H9 (cell line): Measurements from ENCODE around the gene APOL6. TPM values are rescaled to one million over a fixed set of nuclear protein-coding genes. Genes with fewer than 3 reads are reported as not detected.

Experiments
- DNase-seq: peaks from one replicate; pipeline ENCODE4 v3.0.0-alpha.2; 2017
- H2AFZ ChIP-seq: one replicate; pipeline ENCODE4 v1.6.1; 2013; ENCODE audit warnings: mild to moderate bottlenecking, low read length, control low read depth, moderate library complexity
- H2AK5ac ChIP-seq: 2 replicates; pipeline ENCODE4 v1.6.1; 2013; ENCODE audit warnings: low read length, control low read depth, mixed read lengths; ENCODE audit not compliant: insufficient read length
- H2BK120ac ChIP-seq: one replicate; pipeline ENCODE4 v1.6.1; 2013; ENCODE audit warnings: low read depth, mild to moderate bottlenecking, low read length, control low read depth, inconsistent platforms; ENCODE audit not compliant: poor library complexity, severe bottlenecking
- H2BK12ac ChIP-seq: 2 replicates; pipeline ENCODE4 v1.6.1; 2013; ENCODE audit warnings: low read length, control low read depth, mixed read lengths, low read depth; ENCODE audit not compliant: insufficient read length
- H2BK15ac ChIP-seq: 2 replicates; pipeline ENCODE4 v1.6.1; 2013; ENCODE audit warnings: low read depth, low read length, control low read depth
- H2BK20ac ChIP-seq: one replicate; pipeline ENCODE4 v1.6.1; 2013; ENCODE audit warnings: low read depth, mild to moderate bottlenecking, low read length, control low read depth, inconsistent platforms; ENCODE audit not compliant: poor library complexity, severe bottlenecking
- H2BK5ac ChIP-seq: 2 replicates; pipeline ENCODE4 v1.6.1; 2013; ENCODE audit warnings: low read length, control low read depth, mixed read lengths; ENCODE audit not compliant: insufficient read length
- H3K14ac ChIP-seq: 2 replicates; pipeline ENCODE4 v1.6.1; 2013; ENCODE audit warnings: low read length, control low read depth; ENCODE audit not compliant: insufficient read depth
- H3K18ac ChIP-seq: 2 replicates; pipeline ENCODE4 v1.6.1; 2013; ENCODE audit warnings: low read depth, mild to moderate bottlenecking, mixed read lengths, low read length, control low read depth; ENCODE audit not compliant: insufficient read length
- H3K23ac ChIP-seq: 2 replicates; pipeline ENCODE4 v1.6.1; 2013; ENCODE audit warnings: low read length, control low read depth, mixed read lengths, low read depth; ENCODE audit not compliant: insufficient read length
- H3K23me2 ChIP-seq: 2 replicates; pipeline ENCODE4 v1.6.1; 2013; ENCODE audit warnings: low read depth, mild to moderate bottlenecking, mixed read lengths, low read length, control low read depth; ENCODE audit not compliant: insufficient read length, poor library complexity, severe bottlenecking
- H3K27ac ChIP-seq: 2 replicates; pipeline ENCODE4 v1.5.1; 2013; ENCODE audit warnings: low read length, control low read depth, mixed read lengths, low read depth; ENCODE audit not compliant: insufficient read length
- H3K27me3 ChIP-seq: 2 replicates; pipeline ENCODE4 v1.6.1; 2013; ENCODE audit warnings: low read length, control low read depth, inconsistent platforms; ENCODE audit not compliant: insufficient read depth
- H3K4ac ChIP-seq: 2 replicates; pipeline ENCODE4 v1.6.1; 2013; ENCODE audit warnings: low read depth, mild to moderate bottlenecking, control low read depth, inconsistent platforms, low read length, moderate library complexity
- H3K4me1 ChIP-seq: 2 replicates; pipeline ENCODE4 v1.6.1; 2013; ENCODE audit warnings: low read length, control low read depth, inconsistent platforms; ENCODE audit not compliant: insufficient read depth
- H3K4me2 ChIP-seq: 2 replicates; pipeline ENCODE4 v1.6.1; 2013; ENCODE audit warnings: low read length, control low read depth, mixed read lengths; ENCODE audit not compliant: insufficient read length, insufficient read depth
- H3K56ac ChIP-seq: 2 replicates; pipeline ENCODE4 v1.6.1; 2013; ENCODE audit warnings: low read depth, mild to moderate bottlenecking, mixed read lengths, low read length, control low read depth; ENCODE audit not compliant: insufficient read length
- H3K79me1 ChIP-seq: 2 replicates; pipeline ENCODE4 v1.6.1; 2013; ENCODE audit warnings: low read depth, mild to moderate bottlenecking, moderate library complexity, low read length, control low read depth, inconsistent platforms; ENCODE audit not compliant: insufficient read depth, poor library complexity, severe bottlenecking
- H3K79me2 ChIP-seq: 2 replicates; pipeline ENCODE4 v1.6.1; 2013; ENCODE audit warnings: low read length, control low read depth, inconsistent platforms; ENCODE audit not compliant: insufficient read depth
- H3K9ac ChIP-seq: 2 replicates; pipeline ENCODE4 v1.6.1; 2013; ENCODE audit warnings: low read length, control low read depth, mixed read lengths; ENCODE audit not compliant: insufficient read length; ENCODE audit errors: extremely low read depth
- H3K9me3 ChIP-seq: one replicate; pipeline ENCODE4 v1.6.1; 2013; ENCODE audit warnings: low read depth, low read length, inconsistent platforms; ENCODE audit not compliant: control insufficient read depth
- H3T11ph ChIP-seq: one replicate; pipeline ENCODE4 v1.6.1; 2013; ENCODE audit warnings: mild to moderate bottlenecking, low read length, control low read depth, inconsistent platforms
- H4K20me1 ChIP-seq: one replicate; pipeline ENCODE4 v1.6.1; 2013; ENCODE audit not compliant: control insufficient read depth, insufficient read length, insufficient read depth
- H4K5ac ChIP-seq: 2 replicates; pipeline ENCODE4 v1.6.1; 2013; ENCODE audit warnings: low read depth, mild to moderate bottlenecking, mixed read lengths, low read length, control low read depth; ENCODE audit not compliant: insufficient read length
- H4K8ac ChIP-seq: replicated peaks from 2 replicates; pipeline ENCODE4 v1.6.1; 2013; ENCODE audit warnings: low read length, control low read depth, mixed read lengths, low read depth; ENCODE audit not compliant: insufficient read length
- H4K91ac ChIP-seq: 2 replicates; pipeline ENCODE4 v1.6.1; 2013; ENCODE audit warnings: low read depth, mild to moderate bottlenecking, moderate library complexity, mixed read lengths, low read length, control low read depth; ENCODE audit not compliant: insufficient read length
- H3K27ac Mint-ChIP-seq, 3 experiments: 2 replicates in 2 of 3; 3 replicates in 1 of 3; pipeline ENCODE4 v1.8.0; 2020 to 2021; ENCODE audit warnings: mixed read lengths in 3 of 3, mild to moderate bottlenecking in 1 of 3, moderate library complexity in 1 of 3
- H3K27me3 Mint-ChIP-seq: 2 replicates; pipeline ENCODE4 v1.8.0; 2021; ENCODE audit warnings: low read depth, mild to moderate bottlenecking, moderate library complexity, mixed read lengths
- H3K36me3 Mint-ChIP-seq, 3 experiments: 2 replicates in 2 of 3; 3 replicates in 1 of 3; pipeline ENCODE4 v1.8.0; 2020 to 2021; ENCODE audit warnings: low read depth in 3 of 3, mixed read lengths in 3 of 3; ENCODE audit not compliant: insufficient read depth in 1 of 3
- H3K4me1 Mint-ChIP-seq, 2 experiments: 2 replicates each; pipeline ENCODE4 v1.8.0; 2020; ENCODE audit warnings: mixed read lengths in 2 of 2
- H3K4me3 Mint-ChIP-seq, 2 experiments: 2 replicates in 1 of 2; 3 replicates in 1 of 2; pipeline ENCODE4 v1.8.0; 2020 to 2021; ENCODE audit warnings: mild to moderate bottlenecking in 2 of 2, mixed read lengths in 2 of 2, moderate library complexity in 1 of 2
- H3K9me3 Mint-ChIP-seq, 2 experiments: 2 replicates in 1 of 2; 3 replicates in 1 of 2; pipeline ENCODE4 v1.8.0; 2020; ENCODE audit warnings: mild to moderate bottlenecking in 2 of 2, mixed read lengths in 2 of 2, moderate library complexity in 1 of 2
- WGBS: extraction: QIAGEN DNeasy Blood & Tissue Kit; methylation state at CpG from one replicate; pipeline ENCODE4 v1.1.7; 2013; ENCODE audit warnings: missing lambda C conversion rate, low lambda C conversion rate, mixed read lengths; ENCODE audit not compliant: insufficient read length; ENCODE audit errors: extremely low coverage; 5-methylcytosine and 5-hydroxymethylcytosine counted together
- total RNA-seq: library from RNA; stranded (reverse); gene quantifications from 2 replicates; pipeline ENCODE4 v1.2.1, GENCODE V29; 2021
- TF ChIP-seq, protein P1 (sequence below): fragments of 200-600 bp; sonication (generic); conservative IDR thresholded peaks from 3 replicates; pipeline ENCODE4 v1.8.0; 2021; ENCODE audit warnings: antibody characterized with exemption, mild to moderate bottlenecking

Gene APOL6
- total RNA-seq, 1 experiment from 2014 or later, result 0.07 TPM

DNA sequence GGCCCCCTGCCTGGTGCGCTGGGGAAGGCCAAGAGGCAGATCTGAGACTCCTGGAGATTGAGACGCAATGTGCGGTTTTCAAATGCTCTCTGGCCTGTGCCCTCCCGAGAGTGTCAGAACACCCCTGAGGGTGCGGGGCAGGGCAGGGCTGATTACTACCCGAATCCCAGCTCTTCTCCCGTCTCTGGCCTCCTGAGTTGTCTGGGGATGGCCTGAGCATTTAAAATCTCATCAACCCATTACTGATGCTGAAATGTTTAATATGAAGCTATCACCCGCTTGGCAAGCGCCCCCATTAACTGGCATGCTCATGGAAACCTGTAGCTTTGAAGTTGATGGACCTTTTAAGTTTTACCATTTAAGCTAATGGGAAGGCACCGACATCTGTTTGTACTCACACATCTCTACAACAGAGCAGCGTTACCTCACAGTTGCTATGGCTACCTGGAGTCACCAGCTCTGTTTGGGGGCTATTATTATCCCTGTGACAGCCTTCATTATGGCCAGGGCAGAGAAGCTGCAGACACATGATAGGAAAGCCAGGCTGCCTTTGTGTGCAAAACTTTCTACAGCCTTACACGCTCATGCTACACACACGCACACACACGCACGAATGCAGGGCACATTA, 27.5 kb upstream of the APOL6 start:
- no peak overlapping the region for H2BK15ac ChIP-seq
- no peaks in the 10 kb centered on the region for H3K27me3 ChIP-seq
- H3K4me1 ChIP-seq, result no peaks in the 10 kb centered on the region
- H3K79me1 ChIP-seq, result no peaks in the 10 kb centered on the region
- peaks cover 9 to 16% of the 10 kb centered on the region in 2 experiments for H3K4me1 Mint-ChIP-seq
- no peak overlapping the region for H3K4ac ChIP-seq
- H3K18ac ChIP-seq, result no peak overlapping the region
- H4K5ac ChIP-seq, result no peak overlapping the region
- no peaks in the 10 kb centered on the region for H3K9me3 ChIP-seq
- no peak overlapping the region for H3K23ac ChIP-seq
- H3K23me2 ChIP-seq, result no peaks in the 10 kb centered on the region
- H2BK20ac ChIP-seq, result no peak overlapping the region
- H4K91ac ChIP-seq, result no peak overlapping the region
- H3K27ac ChIP-seq, result no peak overlapping the region
- no peak for DNase-seq
- H3K9ac ChIP-seq, result no peak overlapping the region
- TF ChIP-seq, protein P1, sequence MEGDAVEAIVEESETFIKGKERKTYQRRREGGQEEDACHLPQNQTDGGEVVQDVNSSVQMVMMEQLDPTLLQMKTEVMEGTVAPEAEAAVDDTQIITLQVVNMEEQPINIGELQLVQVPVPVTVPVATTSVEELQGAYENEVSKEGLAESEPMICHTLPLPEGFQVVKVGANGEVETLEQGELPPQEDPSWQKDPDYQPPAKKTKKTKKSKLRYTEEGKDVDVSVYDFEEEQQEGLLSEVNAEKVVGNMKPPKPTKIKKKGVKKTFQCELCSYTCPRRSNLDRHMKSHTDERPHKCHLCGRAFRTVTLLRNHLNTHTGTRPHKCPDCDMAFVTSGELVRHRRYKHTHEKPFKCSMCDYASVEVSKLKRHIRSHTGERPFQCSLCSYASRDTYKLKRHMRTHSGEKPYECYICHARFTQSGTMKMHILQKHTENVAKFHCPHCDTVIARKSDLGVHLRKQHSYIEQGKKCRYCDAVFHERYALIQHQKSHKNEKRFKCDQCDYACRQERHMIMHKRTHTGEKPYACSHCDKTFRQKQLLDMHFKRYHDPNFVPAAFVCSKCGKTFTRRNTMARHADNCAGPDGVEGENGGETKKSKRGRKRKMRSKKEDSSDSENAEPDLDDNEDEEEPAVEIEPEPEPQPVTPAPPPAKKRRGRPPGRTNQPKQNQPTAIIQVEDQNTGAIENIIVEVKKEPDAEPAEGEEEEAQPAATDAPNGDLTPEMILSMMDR, result no peak
- H4K8ac ChIP-seq, result no peak overlapping the region
- no peak overlapping the region for H3T11ph ChIP-seq
- H2BK12ac ChIP-seq, result no peak overlapping the region
- no peaks in the 10 kb centered on the region for H3K79me2 ChIP-seq
- no peak overlapping the region for H2AK5ac ChIP-seq
- no peak overlapping the region for H3K4me3 Mint-ChIP-seq
- no peak overlapping the region for H2BK120ac ChIP-seq
- no peak overlapping the region for H3K56ac ChIP-seq
- no peak overlapping the region for H2BK5ac ChIP-seq
- no CpG with 5 or more reads among the region's 15 CpGs for WGBS
- H2AFZ ChIP-seq, result no peak overlapping the region
- H3K4me2 ChIP-seq, result no peak overlapping the region
- no peak overlapping the region for H3K27ac Mint-ChIP-seq
- H3K9me3 Mint-ChIP-seq, result no peaks in the 10 kb centered on the region
- H3K14ac ChIP-seq, result no peak overlapping the region
- H3K36me3 Mint-ChIP-seq, result no peaks in the 10 kb centered on the region
- no peaks in the 10 kb centered on the region for H4K20me1 ChIP-seq
- H3K27me3 Mint-ChIP-seq, result peaks cover 4% of the 10 kb centered on the region; the same call in 1 of the 2 replicates
